Neural crest cell (in vitro differentiated cells): ENCODE results near the gene VGLL4. TPM values are rescaled to one million over a fixed set of nuclear protein-coding genes. Genes with fewer than 3 reads are reported as not detected.

Experiments
- DNase-seq: peaks from one replicate; pipeline ENCODE4 v3.0.0; 2021; ENCODE audit warnings: low read depth, mixed read lengths, low spot score
- H3K27ac Mint-ChIP-seq: one replicate; pipeline ENCODE4 v1.8.0; 2021; ENCODE audit warnings: mild to moderate bottlenecking, mixed read lengths; ENCODE audit not compliant: unreplicated experiment
- H3K27me3 Mint-ChIP-seq: 2 replicates; pipeline ENCODE4 v1.8.0; 2021; ENCODE audit warnings: low read depth, mild to moderate bottlenecking, mixed read lengths
- H3K36me3 Mint-ChIP-seq: 2 replicates; pipeline ENCODE4 v1.8.0; 2021; ENCODE audit warnings: low read depth, mild to moderate bottlenecking, mixed read lengths
- H3K4me1 Mint-ChIP-seq: 2 replicates; pipeline ENCODE4 v1.8.0; 2021; ENCODE audit warnings: mixed read lengths
- H3K4me3 Mint-ChIP-seq: one replicate; pipeline ENCODE4 v1.8.0; 2021; ENCODE audit warnings: mild to moderate bottlenecking, mixed read lengths
- H3K9me3 Mint-ChIP-seq: 2 replicates; pipeline ENCODE4 v1.8.0; 2021; ENCODE audit warnings: mixed read lengths
- CTCF ChIP-seq: fragments of 200-600 bp; sonication (generic); conservative IDR thresholded peaks from 2 replicates; pipeline ENCODE4 v1.5.0; 2021; ENCODE audit warnings: antibody characterized with exemption, mild to moderate bottlenecking
- total RNA-seq: library from RNA; stranded (reverse); gene quantifications from 2 replicates; pipeline ENCODE4 v1.2.1, GENCODE V29; 2021

Gene VGLL4
- total RNA-seq, 1 donor from 2014 or later: 82.8 TPM

- no peaks in the 10 kb centered on the region for H3K27me3 Mint-ChIP-seq
- H3K36me3 Mint-ChIP-seq: peaks cover 6% of the 10 kb centered on the region
- H3K4me3 Mint-ChIP-seq: peak overlapping the region; percentile 6
- TF ChIP-seq CTCF: no peak
- no peak for DNase-seq
- H3K4me1 Mint-ChIP-seq: peaks cover 73% of the 10 kb centered on the region
- no peak overlapping the region for H3K27ac Mint-ChIP-seq
- H3K9me3 Mint-ChIP-seq: no peaks in the 10 kb centered on the region
These were observed 11.2 kb downstream of the VGLL4 start for GRCh38 chr3:11632564-11632963.

- peaks cover 70% of the 10 kb centered on the region for H3K4me1 Mint-ChIP-seq
- H3K36me3 Mint-ChIP-seq: peaks cover 6% of the 10 kb centered on the region
- no peak overlapping the region for H3K27ac Mint-ChIP-seq
- peak overlapping the region; percentile 32 for H3K4me3 Mint-ChIP-seq
- no peaks in the 10 kb centered on the region for H3K27me3 Mint-ChIP-seq
- TF ChIP-seq CTCF: no peak
- no peaks in the 10 kb centered on the region for H3K9me3 Mint-ChIP-seq
- no peak for DNase-seq
These were observed 11.9 kb downstream of the VGLL4 start for GRCh38 chr3:11631820-11632219.

GRCh38 chr3:11629716-11630115 lies 14.0 kb downstream of the VGLL4 start:
- Mint-ChIP-seq H3K4me1 (peaks cover 70% of the 10 kb centered on the region), H3K27me3 (no peaks in the 10 kb centered on the region), H3K27ac (no peak overlapping the region), H3K4me3 (peak overlapping the region; percentile 20), H3K36me3 (peaks cover 10% of the 10 kb centered on the region), H3K9me3 (no peaks in the 10 kb centered on the region)
- TF ChIP-seq CTCF: no peak
- DNase-seq: no peak

- Mint-ChIP-seq H3K36me3 (peaks cover 13% of the 10 kb centered on the region), H3K9me3 (no peaks in the 10 kb centered on the region), H3K4me3 (no peak overlapping the region), H3K4me1 (peaks cover 66% of the 10 kb centered on the region), H3K27ac (no peak overlapping the region), H3K27me3 (no peaks in the 10 kb centered on the region)
- no peak for TF ChIP-seq CTCF
- no peak for DNase-seq
These were observed 16.1 kb downstream of the VGLL4 start for GRCh38 chr3:11627612-11628011.

GRCh38 chr3:11626084-11626463 lies 17.6 kb downstream of the VGLL4 start:
- peaks cover 65% of the 10 kb centered on the region for H3K4me1 Mint-ChIP-seq
- no peak for DNase-seq
- H3K27me3 Mint-ChIP-seq: no peaks in the 10 kb centered on the region
- TF ChIP-seq CTCF: no peak
- no peak overlapping the region for H3K4me3 Mint-ChIP-seq
- H3K36me3 Mint-ChIP-seq: peaks cover 16% of the 10 kb centered on the region
- H3K27ac Mint-ChIP-seq: no peak overlapping the region
- no peaks in the 10 kb centered on the region for H3K9me3 Mint-ChIP-seq
